NCI-H1092 treated with DMSO at 0.1 percent for 48 hours (cell line): ENCODE measurements around the gene MORN1.

Source experiments
- DNase-seq: peaks from one replicate; lab custom pipeline; 2025; lab: John Stamatoyannopoulos, UW

The MORN1 gene

GRCh38 chr1:2290171-2290578 lies 101.2 kb downstream of the MORN1 start:
- DNase-seq = no peak

- DNase-seq = no peak
These were observed 101.7 kb downstream of the MORN1 start for GRCh38 chr1:2289607-2290006.

DNA sequence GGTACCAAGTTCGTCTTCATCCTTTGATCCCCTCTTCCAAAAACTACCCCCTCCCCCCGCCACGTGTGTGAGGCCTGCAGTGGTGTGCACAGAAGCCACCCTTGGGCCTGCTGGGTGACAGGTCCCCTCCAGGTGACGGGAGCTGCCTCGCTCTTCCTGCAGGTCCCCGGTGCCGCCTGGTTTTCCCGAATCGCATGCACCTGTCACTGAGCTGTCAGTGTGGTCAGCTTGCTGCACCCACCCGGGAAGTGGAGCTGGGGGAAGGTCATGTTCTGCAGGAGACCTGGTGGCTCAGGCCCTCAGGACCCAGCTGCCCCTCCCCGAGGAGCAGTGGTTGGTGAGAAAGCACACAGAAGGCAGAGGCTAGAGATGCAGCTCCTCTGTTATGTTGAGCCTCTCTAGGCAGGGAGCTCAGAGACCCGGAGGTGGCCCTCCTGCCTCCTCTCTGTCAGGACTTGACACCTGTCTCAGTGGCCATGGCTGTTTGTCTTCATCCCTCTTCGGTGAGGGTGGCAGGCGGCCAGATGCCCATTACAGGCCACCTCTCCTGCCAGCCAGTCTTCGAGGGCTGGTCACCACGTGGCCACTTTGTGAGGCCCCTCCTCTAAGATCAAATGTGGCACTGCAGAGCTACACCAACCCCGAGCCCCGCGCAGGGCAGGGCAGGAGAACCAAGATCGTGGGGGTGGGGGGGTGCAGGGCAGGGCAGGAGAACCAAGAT lies 102.4 kb downstream of the MORN1 start:
- DNase-seq = no peak

GRCh38 chr1:2288311-2288710 lies 103.0 kb downstream of the MORN1 start:
- no peak for DNase-seq

- DNase-seq = no peak
These were observed 103.7 kb downstream of the MORN1 start for GRCh38 chr1:2287649-2288048.

- DNase-seq = no peak
These were observed 104.4 kb downstream of the MORN1 start for GRCh38 chr1:2286923-2287322.

GRCh38 chr1:2284932-2285331 lies 106.4 kb downstream of the MORN1 start:
- no peak for DNase-seq

DNA sequence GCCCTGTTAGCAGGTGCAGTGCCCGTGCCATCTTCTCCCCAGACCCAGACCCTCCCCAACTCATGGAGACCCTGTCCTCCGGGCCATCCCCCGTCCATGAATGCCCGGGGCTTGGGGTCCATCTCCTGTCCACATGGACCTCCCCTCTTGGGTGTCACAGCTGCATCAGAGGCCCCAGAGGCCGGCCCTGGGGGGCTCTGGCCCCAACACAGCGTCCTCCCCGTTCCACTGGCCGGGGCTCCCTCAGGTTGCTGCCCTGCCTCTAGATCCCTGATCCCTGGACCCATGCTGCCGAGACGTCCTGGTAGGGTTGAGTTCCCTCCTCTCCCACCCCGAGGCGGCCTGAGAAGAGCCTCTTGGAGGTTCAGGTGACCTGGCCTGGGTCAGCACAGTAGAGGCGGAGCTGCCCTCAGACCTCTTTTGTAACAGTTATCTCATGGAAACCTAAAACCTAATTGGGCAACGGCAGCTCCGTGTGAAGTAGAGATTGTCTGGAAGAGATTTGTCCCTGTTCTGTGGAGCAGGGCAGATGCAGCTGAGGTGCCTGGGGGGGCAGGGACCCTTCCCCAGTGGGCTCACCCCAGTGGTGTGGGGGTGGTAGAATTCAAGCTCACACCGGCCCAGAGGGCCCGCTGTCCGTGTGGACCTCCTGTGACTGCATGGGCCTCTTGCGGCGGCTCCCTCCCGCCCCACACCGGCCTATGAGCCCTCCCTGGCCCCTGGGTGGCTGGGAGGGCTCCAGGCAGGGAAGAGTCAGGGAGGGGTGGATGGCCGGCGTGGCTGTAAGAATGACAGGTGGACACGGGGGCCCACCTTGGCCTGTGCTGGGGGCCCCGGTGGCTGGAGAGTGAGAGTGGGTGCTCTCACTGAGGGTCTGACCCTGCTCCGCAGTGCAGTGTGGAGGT lies 107.1 kb downstream of the MORN1 start:
- no peak for DNase-seq

DNA sequence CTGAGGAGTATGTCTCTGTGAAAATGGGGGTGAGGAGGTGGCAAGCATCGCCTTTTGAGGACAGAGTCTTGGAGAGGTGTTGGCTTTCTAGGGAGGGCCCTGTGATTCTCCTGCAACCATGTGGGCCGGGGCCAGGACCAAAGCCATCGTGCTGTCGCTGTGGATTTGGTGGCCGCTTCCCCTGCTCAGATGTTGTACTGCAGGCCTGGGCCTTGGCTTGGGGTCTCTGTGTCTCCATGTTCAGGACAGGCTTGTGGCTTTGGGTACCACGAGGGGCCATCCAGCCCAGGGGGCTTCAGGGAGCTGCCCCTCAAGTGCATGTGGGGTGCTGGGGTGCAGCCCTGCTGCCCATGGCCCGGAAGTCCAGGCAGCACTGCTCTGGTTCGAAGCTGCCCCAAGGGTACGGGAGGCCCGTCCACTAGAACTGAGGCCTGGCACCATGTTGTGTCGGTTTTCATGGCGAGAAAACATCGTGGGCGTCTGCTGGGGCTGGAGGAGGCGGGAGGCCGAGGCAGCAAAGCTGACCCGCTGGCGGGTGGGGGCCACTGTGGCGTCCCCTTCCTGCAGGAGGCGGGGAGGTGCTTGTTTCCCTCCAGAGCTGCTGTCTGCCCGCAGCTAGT lies 107.9 kb downstream of the MORN1 start:
- DNase-seq = no peak

- no peak for DNase-seq
These were observed 108.6 kb downstream of the MORN1 start for GRCh38 chr1:2282556-2283270.

- no peak for DNase-seq
These were observed 111.5 kb downstream of the MORN1 start for GRCh38 chr1:2279817-2280216.

DNA sequence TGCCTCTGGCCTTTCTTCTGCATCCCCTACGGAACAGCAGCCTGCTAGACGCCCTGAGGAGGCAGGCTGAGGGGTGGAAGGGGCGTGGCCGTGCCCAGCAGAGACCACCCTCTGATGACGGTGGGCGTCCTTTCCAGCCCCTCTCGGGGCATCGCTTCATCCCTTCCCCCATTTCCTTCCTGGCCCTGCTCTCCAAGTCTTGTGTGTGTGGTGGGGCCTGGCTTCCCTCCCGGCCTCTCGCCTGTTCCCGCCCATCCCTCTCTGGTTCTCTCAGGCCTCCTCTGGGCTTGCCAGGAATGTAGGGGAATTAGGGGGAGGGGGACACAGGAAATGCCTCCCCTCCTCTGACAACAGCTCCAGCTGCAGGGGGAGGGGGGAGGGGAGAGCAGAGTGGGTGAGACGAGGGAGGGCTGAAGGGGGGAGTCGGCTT lies 112.1 kb downstream of the MORN1 start:
- no peak for DNase-seq

DNA sequence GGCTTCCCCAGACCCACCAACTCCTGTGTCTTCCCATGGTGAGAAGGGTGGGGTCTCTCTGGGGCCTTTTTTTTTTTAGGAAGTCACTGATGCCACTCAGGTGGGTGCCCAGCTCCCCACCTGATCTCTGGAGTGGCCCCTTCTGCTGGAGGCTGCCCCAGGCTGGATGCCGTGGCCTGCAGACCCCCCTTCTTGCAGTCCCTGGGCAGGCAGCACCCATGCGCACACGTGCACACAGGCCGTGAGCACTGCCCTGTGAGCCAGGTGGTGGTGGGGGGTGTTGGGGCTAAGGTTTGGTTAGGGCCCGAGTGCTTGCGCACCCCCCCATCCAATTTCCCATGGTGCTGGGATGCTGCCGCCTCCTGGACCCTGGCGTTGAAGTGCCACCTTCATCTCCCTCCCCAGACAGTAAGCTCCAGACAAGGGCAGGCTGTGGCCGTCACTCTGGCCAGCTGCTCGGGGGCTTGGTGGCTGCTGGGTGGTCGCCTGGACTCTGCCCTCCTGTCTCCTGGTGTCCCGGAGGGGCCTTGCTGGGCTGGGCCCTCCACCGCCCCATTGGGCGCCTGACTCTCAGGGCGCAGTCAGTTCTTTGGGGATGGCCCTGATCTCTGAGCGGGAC lies 112.7 kb downstream of the MORN1 start:
- DNase-seq = no peak

DNA sequence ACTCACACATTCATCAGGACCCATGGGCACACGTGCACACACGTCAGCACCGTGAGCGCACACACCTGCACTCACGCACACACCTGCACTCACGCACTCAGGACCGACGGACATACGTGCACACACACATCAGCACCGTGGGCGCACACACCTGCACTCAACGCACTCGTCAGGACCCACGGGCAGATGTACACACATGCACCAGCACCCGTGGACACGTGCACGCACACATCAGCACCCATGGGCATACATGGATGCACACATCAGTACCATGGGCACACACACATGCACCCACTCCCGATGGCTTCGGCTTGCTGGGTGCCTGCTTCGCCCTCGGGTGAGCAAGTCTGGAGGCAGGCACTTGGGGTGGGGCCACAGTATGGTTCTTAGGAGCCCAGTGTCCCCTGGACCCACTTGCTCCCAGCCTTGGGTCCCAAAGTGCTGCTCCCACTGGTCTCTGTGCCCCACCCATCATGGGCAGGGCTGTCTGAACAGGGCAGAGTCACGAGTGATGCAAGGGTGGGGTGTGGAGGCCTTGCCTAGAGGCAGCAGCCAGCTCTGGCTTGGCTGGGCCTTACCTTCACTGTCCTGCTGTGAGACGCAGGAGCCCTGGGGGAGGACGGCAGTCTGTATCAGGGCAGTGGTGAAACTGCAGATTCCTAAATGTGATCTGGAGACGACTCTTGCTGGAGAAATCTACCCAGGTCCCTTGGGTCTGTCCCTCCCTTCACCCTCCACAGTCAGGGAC lies 113.4 kb downstream of the MORN1 start:
- no peak for DNase-seq

GRCh38 chr1:2276803-2277580 lies 114.4 kb downstream of the MORN1 start:
- DNase-seq = no peak

DNA sequence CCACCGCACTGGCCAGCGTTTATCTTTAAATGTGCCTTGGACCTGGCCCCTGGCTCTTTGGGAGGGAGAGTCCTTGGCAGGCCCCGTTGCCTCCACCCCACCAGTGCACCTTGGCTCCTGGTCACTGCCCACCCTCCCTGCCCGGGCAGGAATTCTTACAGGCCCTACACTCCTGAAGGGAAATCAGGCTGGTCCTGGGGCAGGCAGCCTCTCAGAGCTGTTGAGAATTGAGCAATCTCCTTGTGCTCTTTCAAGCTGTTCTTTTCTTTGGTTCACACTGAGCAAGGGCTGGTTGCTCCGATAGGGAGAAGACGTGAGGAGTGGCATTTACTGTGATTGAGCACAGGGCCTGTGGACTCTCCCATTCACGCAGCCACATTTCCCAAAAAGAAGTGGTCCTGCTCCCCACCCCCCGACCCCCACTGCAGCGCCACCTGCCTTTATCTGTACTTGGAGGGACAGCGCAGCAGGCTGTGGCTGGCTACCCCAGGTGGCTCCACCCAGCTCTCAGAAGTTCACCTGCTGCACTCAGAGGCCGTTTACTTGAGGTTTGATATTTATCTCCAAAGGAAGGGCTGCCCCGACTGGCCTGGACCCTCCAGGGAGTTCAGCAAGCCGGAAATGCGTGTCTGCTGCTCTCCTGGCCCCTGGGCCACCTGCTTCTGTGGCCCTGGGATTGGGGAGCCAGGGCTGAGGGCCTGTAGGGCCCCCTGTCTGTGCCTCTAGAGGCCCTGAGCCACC lies 115.4 kb downstream of the MORN1 start:
- no peak for DNase-seq

DNA sequence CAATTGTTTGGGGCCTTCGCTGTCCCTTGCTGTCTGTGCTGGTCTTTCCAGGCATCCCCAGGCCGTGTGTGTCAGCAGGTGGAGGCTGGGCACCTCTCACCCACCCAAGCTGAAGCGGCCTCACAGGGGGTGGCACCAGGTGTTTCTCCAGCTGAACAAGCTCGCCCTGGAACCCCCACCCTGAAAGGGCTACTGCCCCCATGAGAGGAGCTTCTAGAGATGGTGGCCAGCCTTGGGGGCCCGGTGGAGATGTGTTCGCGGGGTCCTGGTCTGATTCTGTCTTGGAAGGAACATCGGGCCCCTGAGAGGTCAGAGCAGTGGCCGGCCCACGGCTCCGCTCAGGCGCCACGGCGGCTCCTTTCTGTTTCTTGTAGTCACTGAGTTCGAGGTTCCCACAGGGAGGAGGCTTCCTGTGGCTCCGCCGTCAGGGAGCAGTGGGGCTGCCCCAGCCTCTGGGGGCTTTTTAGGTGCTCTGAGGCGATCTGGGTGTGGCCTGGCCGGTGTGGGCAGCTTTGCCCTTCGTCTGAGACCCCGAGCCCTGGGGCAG lies 116.4 kb downstream of the MORN1 start:
- DNase-seq = no peak

DNA sequence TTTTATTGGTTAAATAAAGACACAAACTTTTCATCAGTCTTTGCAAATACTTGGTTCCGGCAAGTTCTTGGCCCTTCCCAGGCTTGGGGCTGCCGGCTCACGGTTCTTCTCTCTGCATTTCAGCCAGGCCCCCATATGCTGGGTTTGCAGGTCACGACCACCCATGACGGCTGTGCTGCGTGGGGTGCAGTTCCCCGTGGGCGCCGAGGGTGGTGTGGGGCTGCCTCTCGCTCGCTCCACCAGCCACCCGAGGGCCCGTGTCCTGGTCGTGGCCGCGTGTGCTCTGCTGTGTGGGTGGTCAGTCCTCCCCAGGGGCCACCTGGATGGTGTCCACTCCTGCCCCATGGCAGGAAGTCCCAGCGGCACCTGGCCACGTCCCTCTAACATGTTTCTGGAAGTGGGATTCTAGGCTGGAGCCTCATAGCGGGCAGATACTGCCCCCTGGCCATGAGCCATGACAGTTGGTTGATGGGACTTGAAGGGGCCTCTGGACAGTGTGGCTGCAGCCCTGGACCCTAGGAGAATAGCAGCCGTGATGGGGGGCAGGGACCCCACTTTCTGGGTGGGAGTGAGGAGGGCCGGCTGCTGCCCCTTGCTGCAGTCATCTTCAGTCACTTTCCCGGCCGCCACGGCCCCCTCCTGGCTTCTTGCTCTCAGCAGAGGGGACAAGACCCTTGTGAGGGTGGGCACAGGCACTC lies 117.0 kb downstream of the MORN1 start:
- no peak for DNase-seq
